VCaP (cell line): Measurements from ENCODE around the gene NID2.

Experiments
- H3K27ac ChIP-seq: fragments of 450-650 bp; 2 replicates; pipeline ENCODE4 v1.5.1; 2017
- CTCF ChIP-seq: fragments of 450-650 bp; conservative IDR thresholded peaks from 2 replicates; pipeline ENCODE4 v1.5.1; 2017; ENCODE audit warnings: mild to moderate bottlenecking, moderate library complexity

The NID2 gene

GRCh38 chr14:52033101-52033642 is 35.7 kb downstream of the NID2 start:
- TF ChIP-seq CTCF = no peak
- no peak overlapping the region for H3K27ac ChIP-seq

- H3K27ac ChIP-seq = no peak overlapping the region
Observed at GRCh38 chr14:52032204-52032801, 36.6 kb downstream of the NID2 start.

GRCh38 chr14:52031781-52032180 is 37.1 kb downstream of the NID2 start:
- H3K27ac ChIP-seq = no peak overlapping the region
- no peak for TF ChIP-seq CTCF

More at GRCh38 chr14:52032204-52032801, 36.6 kb downstream of the NID2 start:
- no peak for TF ChIP-seq CTCF

GRCh38 chr14:52029881-52030280 is 39.0 kb downstream of the NID2 start:
- no peak for TF ChIP-seq CTCF
- H3K27ac ChIP-seq = no peak overlapping the region

GRCh38 chr14:52026901-52027300 is 42.0 kb downstream of the NID2 start:
- no peak for TF ChIP-seq CTCF
- H3K27ac ChIP-seq = no peak overlapping the region

- TF ChIP-seq CTCF = no peak
- H3K27ac ChIP-seq = no peak overlapping the region
Observed at GRCh38 chr14:52026017-52026660, 42.7 kb downstream of the NID2 start.

- TF ChIP-seq CTCF = no peak
- H3K27ac ChIP-seq = no peak overlapping the region
Observed at GRCh38 chr14:52025310-52025709, 43.5 kb downstream of the NID2 start.
